Lung (tissue), 12 donors: Measurements from ENCODE around the gene AADACL4. TPM values are rescaled to one million over a fixed set of nuclear protein-coding genes. Genes with fewer than 3 reads are reported as not detected.
A peak's percentile ranks its signal among the peaks of the same experiment; 100 is the strongest.

Experiments used
- ATAC-seq: fragments of 200-7000 bp; cut with Tn5 transposase; one replicate; pipeline ENCODE4 v1.9.1; 2020; ENCODE audit warnings: moderate number of reproducible peaks; ENCODE audit not compliant: insufficient read depth, low FRiP score
- DNase-seq, 3 donors: peaks; one replicate each; pipeline ENCODE4 v3.0.0-alpha.2; 2013 to 2017
- H3K27ac ChIP-seq, 2 donors: one replicate each; pipeline ENCODE4 v1.5.1; 2013; ENCODE audit warnings: mild to moderate bottlenecking in 2 of 2, moderate library complexity in 2 of 2, control low read depth in 1 of 2, inconsistent platforms in 1 of 2, low read depth in 1 of 2, low read length in 1 of 2
- H3K27me3 ChIP-seq, 3 donors: one replicate each; pipeline ENCODE4 v1.5.1; 2013; ENCODE audit warnings: low read length in 2 of 3; ENCODE audit not compliant: control insufficient read depth in 3 of 3, insufficient read depth in 3 of 3
- H3K36me3 ChIP-seq, 4 donors: one replicate each; pipeline ENCODE4 v1.5.1; 2013; ENCODE audit warnings: low read length in 4 of 4, mild to moderate bottlenecking in 1 of 4, moderate library complexity in 1 of 4; ENCODE audit not compliant: control insufficient read depth in 4 of 4, insufficient read depth in 4 of 4
- H3K4me1 ChIP-seq, 5 donors: one replicate each; pipeline ENCODE4 v1.5.1; 2013; ENCODE audit warnings: low read length in 5 of 5, mild to moderate bottlenecking in 2 of 5, moderate library complexity in 1 of 5; ENCODE audit not compliant: control insufficient read depth in 5 of 5, insufficient read depth in 5 of 5
- H3K4me3 ChIP-seq: one replicate; pipeline ENCODE4 v1.5.1; 2013; ENCODE audit warnings: mild to moderate bottlenecking, control low read depth, moderate library complexity
- H3K9ac ChIP-seq, 2 donors: one replicate each; pipeline ENCODE4 v1.5.1; 2013; ENCODE audit warnings: low read length in 2 of 2, control low read depth in 1 of 2; ENCODE audit not compliant: insufficient read depth in 1 of 2
- H3K9me3 ChIP-seq, 4 donors: one replicate each; pipeline ENCODE4 v1.5.1; 2013; ENCODE audit warnings: low read length in 3 of 4, mild to moderate bottlenecking in 1 of 4, moderate library complexity in 1 of 4; ENCODE audit not compliant: control insufficient read depth in 4 of 4, insufficient read depth in 3 of 4
- WGBS, 2 donors: extraction: QIAGEN DNeasy Blood & Tissue Kit; methylation state at CpG; one replicate each; pipeline ENCODE4 v1.1.7; 2013; 5-methylcytosine and 5-hydroxymethylcytosine counted together
- polyA plus RNA-seq, 2 donors: library from polyadenylated mRNA; stranded (reverse); fragments of 200-250 nt; gene quantifications; one replicate each; pipeline ENCODE4 v1.2.1, GENCODE V29; 2013
- total RNA-seq, 2 donors: library from RNA; depleted of rRNA in 1 of 2; stranded (reverse); fragments of >200 nt in 1 of 2; gene quantifications; one replicate each; pipeline ENCODE4 v1.2.1, GENCODE V29; 2014 to 2021
- TF ChIP-seq, protein P1 (sequence below): IDR thresholded peaks from 2 replicates; pipeline ENCODE4 v1.5.1; 2012; ENCODE audit warnings: mild to moderate bottlenecking; ENCODE audit errors: control extremely low read depth, extremely low read depth
- donor health status: control.
- donor health status: control.
- donor health status: Bipolar disorder and iron deficiency.
- donor health status: healthy.
- donor health status: DM: yes; HTN: yes; CAD: no.

The AADACL4 gene
- total and polyA plus RNA-seq, 4 donors = not detected

DNA sequence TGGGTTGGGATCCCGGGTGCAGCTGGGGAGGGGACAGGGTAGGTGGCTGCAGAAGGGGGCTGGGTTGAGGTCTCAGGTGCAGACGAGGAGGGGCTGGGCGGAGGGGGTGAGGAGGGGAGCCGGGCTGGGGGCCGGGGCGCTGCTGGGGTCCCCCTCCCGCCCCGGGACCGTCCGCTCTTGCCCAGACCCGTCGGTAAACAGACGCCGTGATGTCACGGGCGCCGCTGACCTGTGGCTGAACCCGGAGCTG is 48.2 kb upstream of the AADACL4 start:
- 0 to 2% methylated on average over 16 to 18 of the region's 18 CpGs for WGBS, 2 donors
- ATAC-seq = no peak
- no peak overlapping the region for H3K4me3 ChIP-seq

DNA sequence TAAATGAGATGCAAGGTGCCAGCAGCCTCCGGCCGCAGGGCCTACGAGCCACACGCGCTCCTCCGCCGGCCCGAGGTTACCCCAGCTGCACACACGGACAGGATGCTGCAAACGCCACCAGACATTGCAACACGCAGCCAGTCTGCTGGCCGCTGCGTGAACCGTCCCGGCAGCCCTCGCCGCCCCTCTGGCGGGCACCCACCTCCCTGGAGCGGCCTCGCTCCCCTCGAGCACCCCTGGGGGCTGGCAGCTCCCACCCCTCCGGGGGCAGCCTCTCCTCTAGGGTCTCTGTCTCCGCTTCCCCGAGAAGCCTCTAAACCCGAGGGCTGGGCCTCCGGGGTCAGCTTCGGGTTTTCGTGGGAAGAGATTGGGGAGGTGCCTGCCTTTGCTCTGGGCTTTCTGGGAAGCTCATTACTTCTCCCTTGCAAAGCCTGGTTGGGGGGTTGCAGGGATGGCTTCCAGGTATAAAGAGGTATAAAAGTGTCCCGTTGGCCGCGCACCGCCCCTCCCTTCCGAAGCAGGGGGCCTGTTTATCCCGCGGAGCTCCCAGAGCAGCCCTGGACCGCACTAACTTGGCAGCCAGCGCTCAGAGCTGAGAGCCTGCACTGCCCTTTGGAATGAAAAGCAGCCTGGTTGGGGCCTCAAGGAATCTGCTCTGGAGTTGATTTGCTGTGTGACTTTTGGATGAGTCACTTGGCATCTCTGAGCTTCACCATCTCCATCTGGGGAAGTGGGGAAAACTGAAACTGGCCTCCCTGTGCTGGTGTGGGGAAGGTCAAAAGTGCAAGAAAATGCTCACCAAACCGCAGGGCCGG is 47.7 kb upstream of the AADACL4 start:
- TF ChIP-seq, protein P1, sequence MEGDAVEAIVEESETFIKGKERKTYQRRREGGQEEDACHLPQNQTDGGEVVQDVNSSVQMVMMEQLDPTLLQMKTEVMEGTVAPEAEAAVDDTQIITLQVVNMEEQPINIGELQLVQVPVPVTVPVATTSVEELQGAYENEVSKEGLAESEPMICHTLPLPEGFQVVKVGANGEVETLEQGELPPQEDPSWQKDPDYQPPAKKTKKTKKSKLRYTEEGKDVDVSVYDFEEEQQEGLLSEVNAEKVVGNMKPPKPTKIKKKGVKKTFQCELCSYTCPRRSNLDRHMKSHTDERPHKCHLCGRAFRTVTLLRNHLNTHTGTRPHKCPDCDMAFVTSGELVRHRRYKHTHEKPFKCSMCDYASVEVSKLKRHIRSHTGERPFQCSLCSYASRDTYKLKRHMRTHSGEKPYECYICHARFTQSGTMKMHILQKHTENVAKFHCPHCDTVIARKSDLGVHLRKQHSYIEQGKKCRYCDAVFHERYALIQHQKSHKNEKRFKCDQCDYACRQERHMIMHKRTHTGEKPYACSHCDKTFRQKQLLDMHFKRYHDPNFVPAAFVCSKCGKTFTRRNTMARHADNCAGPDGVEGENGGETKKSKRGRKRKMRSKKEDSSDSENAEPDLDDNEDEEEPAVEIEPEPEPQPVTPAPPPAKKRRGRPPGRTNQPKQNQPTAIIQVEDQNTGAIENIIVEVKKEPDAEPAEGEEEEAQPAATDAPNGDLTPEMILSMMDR = no peak
- H3K27me3 ChIP-seq = no peaks in the 10 kb centered on the region
- H3K9me3 ChIP-seq = no peaks in the 10 kb centered on the region
- DNase-seq (peak; percentile 85 to 94 (median 89)), ATAC-seq (peak; percentile 68)
- H3K4me3 ChIP-seq = no peak overlapping the region
- peaks cover 0 to 2% (median 0%) of the 10 kb centered on the region in 4 donors for H3K36me3 ChIP-seq
- H3K27ac ChIP-seq = peak overlapping the region; percentile 63 to 97
- WGBS, 2 donors = 19 to 21% methylated on average over 31 to 39 of the region's 39 CpGs
- no peak overlapping the region for H3K9ac ChIP-seq
- peaks cover 13 to 40% (median 20%) of the 10 kb centered on the region in 5 donors for H3K4me1 ChIP-seq

More for the DNA sequence above, 48.2 kb upstream of the AADACL4 start:
- Histone ChIP-seq H3K27ac (peak overlapping the region; percentile 78 to 97), H3K9ac (no peak overlapping the region), H3K36me3 (peaks cover 0 to 3% (median 0%) of the 10 kb centered on the region in 4 donors), H3K9me3 (no peaks in the 10 kb centered on the region), H3K27me3 (no peaks in the 10 kb centered on the region), H3K4me1 (peaks cover 13 to 38% (median 19%) of the 10 kb centered on the region in 5 donors)
- TF ChIP-seq, protein P1 = no peak
- no peak for DNase-seq

DNA sequence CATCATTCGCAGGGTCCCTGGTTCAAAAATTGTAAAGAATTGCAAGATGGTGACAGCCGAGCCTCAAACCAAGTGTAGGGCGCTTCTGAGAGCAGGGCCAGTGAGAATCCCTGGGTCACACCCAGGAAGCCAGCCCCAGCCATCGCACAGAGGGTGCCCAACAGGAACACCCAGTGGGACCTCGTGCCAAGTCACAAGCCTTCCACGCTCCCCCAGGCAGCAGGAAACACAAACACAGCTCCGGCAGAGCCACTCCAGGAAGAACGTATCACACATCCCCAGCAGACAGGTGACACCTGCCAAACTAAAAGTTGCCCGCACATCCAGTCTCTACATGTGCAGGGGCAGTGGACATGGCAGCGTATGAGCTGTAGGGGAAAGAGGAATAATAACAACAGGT is 46.1 kb upstream of the AADACL4 start:
- Histone ChIP-seq H3K27me3 (no peaks in the 10 kb centered on the region), H3K36me3 (no peaks in the 10 kb centered on the region), H3K4me3 (no peak overlapping the region), H3K9me3 (no peaks in the 10 kb centered on the region), H3K4me1 (peaks cover 13 to 44% (median 33%) of the 10 kb centered on the region in 5 donors), H3K27ac (peak overlapping the region in 1 of 2 donors; percentile 67), H3K9ac (no peak overlapping the region)
- no peak for DNase-seq
- ATAC-seq = no peak
- 54 to 63% methylated on average over 10 of the region's 10 CpGs for WGBS, 2 donors
- TF ChIP-seq, protein P1 = no peak
